ENCODE results near the gene TOB1. TPM values are rescaled to one million over a fixed set of nuclear protein-coding genes. Genes with fewer than 3 reads are reported as not detected.

The TOB1 gene
- total RNA-seq, 1 donor from 2014 or later: 43.9 TPM

- H3K27ac Mint-ChIP-seq: peak overlapping the region; percentile 95
- DNase-seq (ENCODE audit: low spot score, unreplicated experiment): no peak
- no peaks in the 10 kb centered on the region for H3K36me3 Mint-ChIP-seq (ENCODE audit: insufficient read depth)
- peaks cover 60% of the 10 kb centered on the region for H3K4me1 Mint-ChIP-seq (ENCODE audit: low read depth)
- H3K9me3 Mint-ChIP-seq (ENCODE audit: low read depth): no peaks in the 10 kb centered on the region
- TF ChIP-seq CTCF (IDR thresholded peaks at IDR 0.05; ENCODE audit: unreplicated experiment): no peak
- peak overlapping the region; percentile 56 for H3K4me3 Mint-ChIP-seq (ENCODE audit: low read depth)
- no peaks in the 10 kb centered on the region for H3K27me3 Mint-ChIP-seq
Measured at GRCh38 chr17:50904518-50905459, 38.6 kb upstream of the TOB1 start.

- Mint-ChIP-seq H3K27me3 (no peaks in the 10 kb centered on the region), H3K4me3 (ENCODE audit: low read depth) (no peak overlapping the region), H3K27ac (peak overlapping the region; percentile 38), H3K4me1 (ENCODE audit: low read depth) (peaks cover 56% of the 10 kb centered on the region), H3K36me3 (ENCODE audit: insufficient read depth) (no peaks in the 10 kb centered on the region), H3K9me3 (ENCODE audit: low read depth) (no peaks in the 10 kb centered on the region)
- TF ChIP-seq CTCF (IDR thresholded peaks at IDR 0.05; ENCODE audit: unreplicated experiment): no peak
- DNase-seq (ENCODE audit: low spot score, unreplicated experiment): no peak
Measured at GRCh38 chr17:50903604-50904517, 37.7 kb upstream of the TOB1 start.

GRCh38 chr17:50902372-50903353, 36.5 kb upstream of the TOB1 start:
- no peaks in the 10 kb centered on the region for H3K9me3 Mint-ChIP-seq (ENCODE audit: low read depth)
- H3K4me1 Mint-ChIP-seq (ENCODE audit: low read depth): peaks cover 56% of the 10 kb centered on the region
- no peak for DNase-seq (ENCODE audit: low spot score, unreplicated experiment)
- H3K36me3 Mint-ChIP-seq (ENCODE audit: insufficient read depth): no peaks in the 10 kb centered on the region
- no peak for TF ChIP-seq CTCF (IDR thresholded peaks at IDR 0.05; ENCODE audit: unreplicated experiment)
- H3K27me3 Mint-ChIP-seq: no peaks in the 10 kb centered on the region
- no peak overlapping the region for H3K4me3 Mint-ChIP-seq (ENCODE audit: low read depth)
- H3K27ac Mint-ChIP-seq: peak overlapping the region; percentile 38

- Mint-ChIP-seq H3K4me3 (ENCODE audit: low read depth) (no peak overlapping the region), H3K36me3 (ENCODE audit: insufficient read depth) (no peaks in the 10 kb centered on the region)
Measured at GRCh38 chr17:50900383-50900892, 34.3 kb upstream of the TOB1 start.

More at GRCh38 chr17:50900383-50900892, 34.3 kb upstream of the TOB1 start:
- H3K9me3 Mint-ChIP-seq (ENCODE audit: low read depth): no peaks in the 10 kb centered on the region
- H3K27ac Mint-ChIP-seq: no peak overlapping the region
- TF ChIP-seq CTCF (IDR thresholded peaks at IDR 0.05; ENCODE audit: unreplicated experiment): no peak
- H3K27me3 Mint-ChIP-seq: no peaks in the 10 kb centered on the region
- peaks cover 45% of the 10 kb centered on the region for H3K4me1 Mint-ChIP-seq (ENCODE audit: low read depth)
- no peak for DNase-seq (ENCODE audit: low spot score, unreplicated experiment)

Data from progenitor cell of endocrine pancreas (in vitro differentiated cells).